Nephron (organoid): ENCODE measurements around the gene C9orf72.

Source experiments
- H3K27ac Mint-ChIP-seq, 3 experiments: 2 replicates each; pipeline ENCODE4 v1.8.0; 2020; ENCODE audit warnings: mixed read lengths in 3 of 3, mild to moderate bottlenecking in 2 of 3, moderate library complexity in 1 of 3
- H3K27me3 Mint-ChIP-seq: 2 replicates; pipeline ENCODE4 v1.8.0; 2021; ENCODE audit warnings: low read depth, mild to moderate bottlenecking, moderate library complexity, mixed read lengths
- H3K36me3 Mint-ChIP-seq: 2 replicates; pipeline ENCODE4 v1.8.0; 2020; ENCODE audit warnings: low read depth, mixed read lengths
- H3K4me1 Mint-ChIP-seq: 2 replicates; pipeline ENCODE4 v1.8.0; 2020; ENCODE audit warnings: mixed read lengths
- H3K4me3 Mint-ChIP-seq, 3 experiments: 2 replicates each; pipeline ENCODE4 v1.8.0; 2020; ENCODE audit warnings: mild to moderate bottlenecking in 3 of 3, mixed read lengths in 3 of 3, moderate library complexity in 2 of 3
- H3K9me3 Mint-ChIP-seq: 2 replicates; pipeline ENCODE4 v1.8.0; 2020; ENCODE audit warnings: mixed read lengths
- CTCF ChIP-seq, 3 experiments: fragments of 200-600 bp; sonication (generic); IDR thresholded peaks; one replicate each; pipeline ENCODE4 v1.5.0; 2021; ENCODE audit warnings: antibody characterized with exemption in 3 of 3; ENCODE audit not compliant: unreplicated experiment in 3 of 3

Gene C9orf72

GRCh38 chr9:27554712-27555111 is 18.6 kb downstream of the C9orf72 start:
- H3K27me3 Mint-ChIP-seq = no peaks in the 10 kb centered on the region
- H3K27ac Mint-ChIP-seq = no peak overlapping the region
- H3K9me3 Mint-ChIP-seq = no peaks in the 10 kb centered on the region
- H3K36me3 Mint-ChIP-seq = peaks cover 40% of the 10 kb centered on the region
- no peak overlapping the region for H3K4me3 Mint-ChIP-seq
- TF ChIP-seq CTCF (IDR thresholded peaks at IDR 0.05; ENCODE audit: unreplicated experiment in 3 of 3) = no peak
- H3K4me1 Mint-ChIP-seq = no peaks in the 10 kb centered on the region

- TF ChIP-seq CTCF (IDR thresholded peaks at IDR 0.05; ENCODE audit: unreplicated experiment in 3 of 3) = no peak
- no peaks in the 10 kb centered on the region for H3K27me3 Mint-ChIP-seq
- no peaks in the 10 kb centered on the region for H3K9me3 Mint-ChIP-seq
- no peak overlapping the region for H3K4me3 Mint-ChIP-seq
- peaks cover 11% of the 10 kb centered on the region for H3K4me1 Mint-ChIP-seq
- H3K36me3 Mint-ChIP-seq = peaks cover 40% of the 10 kb centered on the region
- H3K27ac Mint-ChIP-seq = peak overlapping the region; percentile 83 to 93 (median 90)
These were observed 24.0 kb downstream of the C9orf72 start for GRCh38 chr9:27549196-27549755.

GRCh38 chr9:27548055-27548741 is 25.1 kb downstream of the C9orf72 start:
- Mint-ChIP-seq H3K27ac (peak overlapping the region in 2 of 3 experiments; percentile 32 to 90), H3K4me1 (peaks cover 11% of the 10 kb centered on the region), H3K4me3 (no peak overlapping the region), H3K9me3 (no peaks in the 10 kb centered on the region), H3K27me3 (no peaks in the 10 kb centered on the region), H3K36me3 (peaks cover 33% of the 10 kb centered on the region)
- peak; percentile 58 to 71 (median 62) for TF ChIP-seq CTCF (IDR thresholded peaks at IDR 0.05; ENCODE audit: unreplicated experiment in 3 of 3)

- Mint-ChIP-seq H3K27ac (no peak overlapping the region), H3K27me3 (no peaks in the 10 kb centered on the region), H3K4me1 (peaks cover 25% of the 10 kb centered on the region), H3K36me3 (peaks cover 33% of the 10 kb centered on the region), H3K4me3 (no peak overlapping the region), H3K9me3 (no peaks in the 10 kb centered on the region)
- TF ChIP-seq CTCF (IDR thresholded peaks at IDR 0.05; ENCODE audit: unreplicated experiment in 3 of 3) = no peak
These were observed 27.8 kb downstream of the C9orf72 start for GRCh38 chr9:27545471-27545870.

- Mint-ChIP-seq H3K4me1 (peaks cover 39% of the 10 kb centered on the region), H3K27ac (peak overlapping the region in 2 of 3 experiments; percentile 25 to 39), H3K27me3 (no peaks in the 10 kb centered on the region), H3K4me3 (no peak overlapping the region), H3K9me3 (no peaks in the 10 kb centered on the region), H3K36me3 (peaks cover 33% of the 10 kb centered on the region)
- no peak for TF ChIP-seq CTCF (IDR thresholded peaks at IDR 0.05; ENCODE audit: unreplicated experiment in 3 of 3)
These were observed 30.8 kb downstream of the C9orf72 start for GRCh38 chr9:27542508-27542907.

GRCh38 chr9:27541740-27542139 is 31.5 kb downstream of the C9orf72 start:
- H3K36me3 Mint-ChIP-seq = peaks cover 33% of the 10 kb centered on the region
- peaks cover 47% of the 10 kb centered on the region for H3K4me1 Mint-ChIP-seq
- no peak overlapping the region for H3K4me3 Mint-ChIP-seq
- no peaks in the 10 kb centered on the region for H3K9me3 Mint-ChIP-seq
- H3K27ac Mint-ChIP-seq = no peak overlapping the region
- TF ChIP-seq CTCF (IDR thresholded peaks at IDR 0.05; ENCODE audit: unreplicated experiment in 3 of 3) = no peak
- H3K27me3 Mint-ChIP-seq = no peaks in the 10 kb centered on the region
